Activated CD4-positive, alpha-beta memory T cell treated with anti-CD3 and anti-CD28 coated beads, Interleukin-2, amount 10 ng/mL, durations not matched to agents 7 days and 5 days (primary cell): ENCODE measurements around the gene PCOLCE2. TPM values are rescaled to one million over a fixed set of nuclear protein-coding genes. Genes with fewer than 3 reads are reported as not detected.

Experiments used
- CTCF ChIA-PET: fragments of 350-600 bp; sonication (Branson Sonifier 250); formaldehyde crosslinking; loops from one replicate; lab custom pipeline; 2021; ENCODE audit warnings: antibody characterized with exemption, inconsistent platforms; lab: Charles Lee
- POLR2A ChIA-PET: fragments of 350-600 bp; sonication (Branson Sonifier 250); formaldehyde crosslinking; loops from one replicate; lab custom pipeline; 2021; ENCODE audit warnings: antibody characterized with exemption; lab: Charles Lee
- DNase-seq: peaks from one replicate; pipeline ENCODE4 v3.0.0-alpha.2; 2020
- H3K27ac Mint-ChIP-seq: one replicate; pipeline ENCODE4 v1.8.0; 2021; ENCODE audit warnings: mild to moderate bottlenecking, mixed read lengths
- H3K27me3 Mint-ChIP-seq: one replicate; pipeline ENCODE4 v1.8.0; 2021; ENCODE audit warnings: mixed read lengths
- H3K36me3 Mint-ChIP-seq: one replicate; pipeline ENCODE4 v1.8.0; 2021; ENCODE audit warnings: low read depth, mixed read lengths
- H3K4me1 Mint-ChIP-seq: one replicate; pipeline ENCODE4 v1.8.0; 2021; ENCODE audit warnings: mixed read lengths
- H3K4me3 Mint-ChIP-seq: one replicate; pipeline ENCODE4 v1.8.0; 2021; ENCODE audit warnings: mild to moderate bottlenecking, mixed read lengths
- H3K9me3 Mint-ChIP-seq: one replicate; pipeline ENCODE4 v1.8.0; 2021; ENCODE audit warnings: mixed read lengths
- total RNA-seq, 2 experiments: library from RNA; stranded (reverse); gene quantifications; one replicate each; pipeline ENCODE4 v1.2.3, GENCODE V29; 2021

PCOLCE2 gene, protein sequence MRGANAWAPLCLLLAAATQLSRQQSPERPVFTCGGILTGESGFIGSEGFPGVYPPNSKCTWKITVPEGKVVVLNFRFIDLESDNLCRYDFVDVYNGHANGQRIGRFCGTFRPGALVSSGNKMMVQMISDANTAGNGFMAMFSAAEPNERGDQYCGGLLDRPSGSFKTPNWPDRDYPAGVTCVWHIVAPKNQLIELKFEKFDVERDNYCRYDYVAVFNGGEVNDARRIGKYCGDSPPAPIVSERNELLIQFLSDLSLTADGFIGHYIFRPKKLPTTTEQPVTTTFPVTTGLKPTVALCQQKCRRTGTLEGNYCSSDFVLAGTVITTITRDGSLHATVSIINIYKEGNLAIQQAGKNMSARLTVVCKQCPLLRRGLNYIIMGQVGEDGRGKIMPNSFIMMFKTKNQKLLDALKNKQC
- under 1 TPM in 1 of 2 experiments, not detected in 1; 0.38 TPM for total RNA-seq

DNA sequence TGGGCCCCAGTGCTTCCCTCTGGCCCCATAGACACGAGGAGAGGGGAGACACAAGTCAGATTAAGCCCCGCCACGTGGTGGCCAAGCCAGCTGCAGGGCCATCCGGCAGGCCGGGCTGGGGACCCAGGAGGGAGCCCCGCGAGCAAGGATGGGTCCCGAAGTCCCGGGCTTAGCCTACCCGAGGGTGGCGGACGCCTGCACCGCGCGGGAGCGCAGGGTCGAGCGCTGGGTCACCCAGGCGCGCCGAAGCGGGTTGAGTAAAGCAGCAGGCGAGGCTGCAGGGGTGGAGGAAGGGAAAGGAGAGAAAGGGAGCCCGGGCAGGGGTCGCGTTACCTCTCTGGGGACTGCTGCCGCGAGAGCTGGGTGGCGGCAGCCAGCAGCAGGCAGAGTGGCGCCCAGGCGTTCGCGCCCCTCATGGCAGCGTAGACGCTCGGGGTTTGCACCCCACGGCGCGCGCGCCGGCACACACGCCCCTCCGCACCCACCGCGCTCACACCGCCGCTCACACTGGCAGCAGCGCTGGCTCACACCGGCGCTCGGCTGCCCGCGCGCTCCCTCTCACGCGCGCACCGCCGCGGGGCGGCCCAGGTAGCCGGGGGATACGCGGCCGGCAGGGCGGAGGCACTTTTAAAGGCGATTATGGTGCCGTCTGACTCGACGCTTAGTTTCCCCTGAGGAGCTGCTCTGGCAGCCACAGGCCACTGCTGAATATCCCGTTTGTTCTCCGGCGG lies at the start of gene PCOLCE2:
TSS of gene PCOLCE2 (minus strand) at position 603 of the 731 bp plus-strand sequence. CDS start at position 416, 187 bp downstream.
- peaks cover 65% of the 10 kb centered on the region for H3K27me3 Mint-ChIP-seq

DNA sequence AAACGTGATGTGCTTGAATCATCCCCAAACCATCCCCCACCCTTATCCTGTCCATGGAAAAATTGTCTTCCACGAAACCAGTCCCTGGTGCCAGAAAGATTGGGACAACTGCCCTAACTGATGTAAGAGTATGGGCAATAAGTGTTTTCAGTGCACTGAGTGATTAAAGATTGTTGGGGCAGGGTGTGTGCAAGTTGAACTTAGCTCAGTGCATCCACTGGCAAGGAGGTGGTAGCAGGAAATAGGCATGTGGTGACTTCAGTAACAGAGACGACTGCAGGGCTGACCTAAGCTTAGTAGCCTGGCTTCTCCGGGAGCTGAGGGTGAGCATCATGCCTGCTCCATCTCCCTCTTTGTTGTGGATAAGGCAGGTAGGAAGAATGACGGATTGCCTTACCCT lies 47.1 kb upstream of the PCOLCE2 start:
- Mint-ChIP-seq H3K27me3 (peaks cover 1% of the 10 kb centered on the region), H3K36me3 (no peaks in the 10 kb centered on the region), H3K4me3 (no peak overlapping the region), H3K27ac (no peak overlapping the region), H3K9me3 (no peaks in the 10 kb centered on the region), H3K4me1 (peaks cover 1% of the 10 kb centered on the region)
- POLR2A ChIA-PET: no interaction called here
- CTCF ChIA-PET: interaction anchor here (0.6 kb wide), 1 partner anchor 32 kb away, joined by 4 read pairs; no protein-coding TSS in a partner anchor
- DNase-seq: no peak

More for the DNA sequence above, at the start of gene PCOLCE2:
- no peak for DNase-seq
- Mint-ChIP-seq H3K4me1 (peaks cover 10% of the 10 kb centered on the region), H3K27ac (no peak within 1 kb of the TSS), H3K9me3 (no peaks in the 10 kb centered on the region), H3K4me3 (peak within 1 kb of the TSS; percentile 24), H3K36me3 (no peaks in the 10 kb centered on the region)
- CTCF ChIA-PET: no interaction called here
- POLR2A ChIA-PET: no interaction called here

DNA sequence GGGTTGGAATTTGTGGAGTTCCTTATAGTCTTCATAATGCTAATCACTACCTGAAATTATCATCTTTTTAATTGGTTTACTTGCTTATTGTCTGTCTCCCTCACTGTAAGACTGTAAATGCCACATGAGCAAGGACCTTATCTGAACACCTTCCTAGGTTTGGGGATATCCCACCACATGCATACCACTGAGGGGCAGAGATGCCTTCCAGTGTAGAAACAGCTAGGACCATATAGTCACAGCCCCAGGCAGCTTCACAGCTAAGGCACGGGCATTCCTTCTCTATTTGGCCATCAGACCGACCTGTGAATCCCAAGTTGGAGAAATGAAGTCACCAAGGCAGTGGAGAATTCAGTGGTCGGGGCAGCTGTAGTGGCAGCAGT lies 46.0 kb upstream of the PCOLCE2 start:
- Mint-ChIP-seq H3K9me3 (no peaks in the 10 kb centered on the region), H3K27me3 (peaks cover 1% of the 10 kb centered on the region), H3K4me1 (no peaks in the 10 kb centered on the region), H3K4me3 (no peak overlapping the region), H3K27ac (no peak overlapping the region), H3K36me3 (no peaks in the 10 kb centered on the region)
- DNase-seq: no peak
- POLR2A ChIA-PET: no interaction called here
- CTCF ChIA-PET: no interaction called here

DNA sequence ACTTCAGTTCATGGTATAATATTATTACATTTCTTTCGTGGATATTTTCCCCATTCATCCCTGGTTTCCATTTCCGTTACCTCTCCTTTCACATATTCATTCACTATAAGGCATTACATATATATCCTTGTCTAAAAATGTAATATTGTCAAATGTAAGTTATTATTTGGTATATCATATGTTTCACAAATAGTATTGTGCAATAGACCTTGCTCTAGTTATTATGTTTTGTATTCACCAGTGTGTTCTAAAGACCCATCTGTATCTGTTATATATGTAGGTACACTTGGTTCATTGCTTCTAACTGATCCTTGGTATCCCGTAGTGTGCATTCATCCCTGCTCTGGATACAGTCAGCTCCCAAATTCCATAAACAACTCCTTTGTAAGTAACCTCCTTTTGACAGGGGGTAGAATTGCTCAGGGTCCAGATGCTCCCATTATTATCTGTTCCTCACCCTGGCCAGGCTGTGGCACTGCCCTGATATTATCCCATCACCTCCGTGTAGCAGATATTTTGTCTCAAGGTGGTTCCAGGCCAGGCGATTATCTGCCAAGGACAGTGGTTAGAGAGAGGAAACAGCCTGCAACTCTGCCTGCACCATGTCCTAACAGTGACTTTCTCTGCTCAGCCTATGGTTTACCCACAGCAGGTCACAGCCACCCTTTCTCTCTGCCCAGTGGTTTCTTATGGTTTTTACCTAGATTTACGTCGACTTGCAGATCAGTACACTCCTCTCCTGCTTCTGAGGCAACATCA lies 45.4 kb upstream of the PCOLCE2 start:
- ChIA-PET CTCF (interaction anchor here (1.4 kb wide), 1 partner anchor 105 kb away, joined by 3 read pairs; no protein-coding TSS in a partner anchor), POLR2A (no interaction called here)
- H3K36me3 Mint-ChIP-seq: no peaks in the 10 kb centered on the region
- H3K4me1 Mint-ChIP-seq: no peaks in the 10 kb centered on the region
- peaks cover 1% of the 10 kb centered on the region for H3K27me3 Mint-ChIP-seq
- H3K9me3 Mint-ChIP-seq: no peaks in the 10 kb centered on the region
- DNase-seq: no peak
- no peak overlapping the region for H3K27ac Mint-ChIP-seq
- H3K4me3 Mint-ChIP-seq: no peak overlapping the region

DNA sequence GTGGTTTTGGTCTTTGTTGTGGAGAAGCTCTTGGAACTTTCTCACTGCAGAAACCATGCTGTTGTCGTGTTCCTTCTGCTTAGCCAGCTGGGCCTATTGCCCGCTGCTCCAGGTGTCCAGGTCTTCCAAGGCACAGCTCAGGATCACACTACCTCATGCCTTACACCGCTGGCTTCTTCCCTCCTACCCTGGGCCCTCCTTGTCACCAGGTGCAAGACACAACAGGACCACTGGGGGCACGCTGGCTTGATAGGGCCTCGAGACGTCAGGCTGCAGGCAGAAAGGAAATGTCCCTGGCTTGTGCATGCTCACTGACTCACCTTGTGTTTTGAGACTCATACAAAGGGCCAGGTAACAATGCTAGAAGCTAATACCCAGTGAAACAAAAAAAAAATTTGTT lies 42.3 kb upstream of the PCOLCE2 start:
- no peak for DNase-seq
- CTCF ChIA-PET: interaction anchor here (0.8 to 2.0 kb wide), 9 partner anchors 10 to 103 kb away, joined by 3 to 8 read pairs (median 4); no protein-coding TSS in a partner anchor
- Mint-ChIP-seq H3K4me1 (no peaks in the 10 kb centered on the region), H3K4me3 (no peak overlapping the region), H3K36me3 (no peaks in the 10 kb centered on the region), H3K27ac (no peak overlapping the region), H3K27me3 (peaks cover 16% of the 10 kb centered on the region), H3K9me3 (no peaks in the 10 kb centered on the region)
- POLR2A ChIA-PET: interaction anchor here (1.2 kb wide), 2 partner anchors 14 to 207 kb away, joined by 3 read pairs; partner anchors contain the start of gene TRPC1

DNA sequence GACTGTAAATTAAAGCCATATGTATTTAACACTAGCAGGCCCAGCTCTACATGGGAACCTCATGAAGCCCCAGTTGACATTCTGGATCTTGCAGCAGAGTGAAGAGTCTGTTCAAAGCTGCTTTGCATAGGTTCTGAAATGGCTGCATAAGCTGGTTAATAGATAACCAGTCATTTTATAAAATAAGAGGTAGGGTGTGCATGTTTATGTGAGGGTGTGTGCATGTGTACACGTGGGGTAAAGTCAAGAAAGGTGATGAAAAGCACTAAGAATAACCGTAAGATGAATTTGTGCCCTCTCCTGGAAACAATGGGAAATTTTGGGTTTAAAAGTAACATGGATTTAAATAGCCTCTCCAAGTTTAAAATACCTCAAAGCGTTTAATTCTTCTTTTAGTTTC lies 41.6 kb upstream of the PCOLCE2 start:
- H3K4me1 Mint-ChIP-seq: no peaks in the 10 kb centered on the region
- ChIA-PET CTCF (interaction anchor here (0.8 to 1.5 kb wide), 6 partner anchors 11 to 101 kb away, joined by 3 to 8 read pairs (median 4); no protein-coding TSS in a partner anchor), POLR2A (interaction anchor here (1.2 kb wide), 1 partner anchor 207 kb away, joined by 3 read pairs; the partner anchor contains the start of gene TRPC1)
- H3K9me3 Mint-ChIP-seq: no peaks in the 10 kb centered on the region
- no peak for DNase-seq
- H3K36me3 Mint-ChIP-seq: no peaks in the 10 kb centered on the region
- H3K4me3 Mint-ChIP-seq: no peak overlapping the region
- no peak overlapping the region for H3K27ac Mint-ChIP-seq
- H3K27me3 Mint-ChIP-seq: peaks cover 20% of the 10 kb centered on the region

DNA sequence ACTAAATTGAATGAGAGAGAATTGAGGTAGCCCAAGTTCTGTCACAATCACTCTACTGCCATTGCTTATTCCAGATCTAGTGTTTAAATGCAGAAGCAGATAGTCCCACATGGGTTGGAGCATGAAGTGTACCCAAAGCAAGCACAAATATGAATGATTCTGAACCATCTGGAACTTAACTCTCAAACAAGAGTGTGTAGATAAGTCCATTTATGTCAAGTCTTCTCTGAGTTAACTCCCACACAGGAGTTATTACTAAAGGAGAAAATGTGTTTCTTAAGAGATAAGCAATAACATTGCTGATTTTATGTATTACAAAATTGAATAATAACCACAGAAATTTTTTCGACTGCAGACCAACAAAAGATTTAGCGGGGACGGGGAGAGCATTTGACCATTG lies 41.0 kb upstream of the PCOLCE2 start:
- POLR2A ChIA-PET: no interaction called here
- DNase-seq: no peak
- H3K27ac Mint-ChIP-seq: no peak overlapping the region
- no peak overlapping the region for H3K4me3 Mint-ChIP-seq
- H3K27me3 Mint-ChIP-seq: peaks cover 25% of the 10 kb centered on the region
- no peaks in the 10 kb centered on the region for H3K9me3 Mint-ChIP-seq
- H3K36me3 Mint-ChIP-seq: no peaks in the 10 kb centered on the region
- no peaks in the 10 kb centered on the region for H3K4me1 Mint-ChIP-seq
- CTCF ChIA-PET: interaction anchor here (1.0 to 1.2 kb wide), 2 partner anchors 12 to 101 kb away, joined by 3 to 4 read pairs; no protein-coding TSS in a partner anchor

DNA sequence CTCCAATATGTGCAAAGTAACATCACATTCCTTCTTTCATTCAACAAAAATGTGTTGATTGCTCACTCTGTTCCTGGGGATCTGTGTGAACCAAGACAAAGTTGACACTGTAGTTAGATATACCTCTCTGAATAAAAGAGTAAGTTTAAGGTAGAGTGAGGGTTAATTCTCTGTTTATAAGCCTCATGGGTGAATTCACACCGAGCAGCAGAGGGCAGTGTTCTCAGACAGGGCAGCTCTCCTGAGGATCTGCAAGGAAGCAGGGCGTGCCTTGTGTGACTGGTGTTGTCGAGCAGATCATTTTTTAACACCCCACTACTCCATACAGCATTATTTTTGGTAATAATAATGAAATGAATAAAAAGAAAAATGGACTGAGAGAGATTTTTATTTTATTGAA lies 40.2 kb upstream of the PCOLCE2 start:
- no peak overlapping the region for H3K27ac Mint-ChIP-seq
- no peaks in the 10 kb centered on the region for H3K4me1 Mint-ChIP-seq
- no peak overlapping the region for H3K4me3 Mint-ChIP-seq
- H3K36me3 Mint-ChIP-seq: no peaks in the 10 kb centered on the region
- DNase-seq: peak; percentile 57
- ChIA-PET CTCF (interaction anchor here (0.7 to 1.2 kb wide), 2 partner anchors 100 kb away, joined by 3 to 4 read pairs; no protein-coding TSS in a partner anchor), POLR2A (no interaction called here)
- H3K27me3 Mint-ChIP-seq: peaks cover 31% of the 10 kb centered on the region
- H3K9me3 Mint-ChIP-seq: no peaks in the 10 kb centered on the region

DNA sequence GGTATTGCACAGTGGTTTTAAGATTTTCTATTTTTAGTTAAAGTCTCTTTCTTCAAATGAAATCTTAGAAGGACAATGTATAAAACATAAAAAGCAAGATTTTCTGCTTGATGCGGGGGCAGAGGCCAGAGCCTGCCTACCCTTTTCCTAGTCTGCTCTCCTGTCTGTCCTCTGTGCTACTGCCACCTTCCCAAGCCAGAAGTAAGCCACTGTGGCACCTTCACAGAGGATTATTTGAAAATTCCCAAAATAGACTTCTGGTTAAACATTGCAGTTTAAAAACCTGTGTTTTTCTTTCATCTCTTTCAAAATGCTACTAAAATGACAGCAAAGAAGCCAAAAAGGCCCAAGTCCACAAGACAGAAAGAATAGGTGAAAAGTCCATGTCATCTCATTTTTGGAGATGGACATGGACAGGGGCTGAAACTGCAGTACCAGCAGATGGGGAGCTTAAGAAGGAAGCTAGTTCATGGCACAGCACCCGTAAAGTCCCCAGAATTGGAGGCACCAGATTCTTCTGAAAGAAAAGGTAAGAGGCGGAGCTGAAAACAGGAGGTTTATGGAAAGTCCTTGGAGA lies 37.6 kb upstream of the PCOLCE2 start:
- Mint-ChIP-seq H3K27me3 (peaks cover 37% of the 10 kb centered on the region), H3K9me3 (no peaks in the 10 kb centered on the region), H3K36me3 (no peaks in the 10 kb centered on the region), H3K27ac (no peak overlapping the region), H3K4me1 (no peaks in the 10 kb centered on the region), H3K4me3 (no peak overlapping the region)
- POLR2A ChIA-PET: no interaction called here
- CTCF ChIA-PET: interaction anchor here (1.4 kb wide), 1 partner anchor 66 kb away, joined by 3 read pairs; no protein-coding TSS in a partner anchor
- DNase-seq: no peak

DNA sequence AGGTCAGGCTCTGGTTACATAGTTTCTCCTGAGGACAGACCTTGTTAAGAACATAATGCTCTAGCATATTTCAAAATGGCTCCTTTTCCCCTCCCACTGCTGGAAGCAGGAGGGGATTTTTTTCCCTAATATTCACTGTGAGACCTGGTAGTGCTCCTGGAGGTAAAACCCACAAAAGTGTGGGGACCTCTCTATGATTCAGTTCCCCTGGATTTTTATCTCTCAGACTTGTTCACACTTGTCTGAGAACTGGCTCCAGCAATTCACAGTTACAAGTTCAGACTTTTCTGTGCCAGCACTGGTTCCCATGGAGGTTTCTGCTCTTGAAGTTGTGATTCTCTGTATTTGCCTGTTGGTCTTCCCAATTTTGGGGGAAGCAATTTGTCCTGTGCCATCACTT lies 36.3 kb upstream of the PCOLCE2 start:
- Mint-ChIP-seq H3K36me3 (no peaks in the 10 kb centered on the region), H3K4me3 (no peak overlapping the region), H3K27ac (no peak overlapping the region), H3K4me1 (no peaks in the 10 kb centered on the region), H3K9me3 (no peaks in the 10 kb centered on the region), H3K27me3 (peaks cover 40% of the 10 kb centered on the region)
- CTCF ChIA-PET: interaction anchor here (1.4 kb wide), 1 partner anchor 68 kb away, joined by 3 read pairs; no protein-coding TSS in a partner anchor
- DNase-seq: no peak
- POLR2A ChIA-PET: no interaction called here

DNA sequence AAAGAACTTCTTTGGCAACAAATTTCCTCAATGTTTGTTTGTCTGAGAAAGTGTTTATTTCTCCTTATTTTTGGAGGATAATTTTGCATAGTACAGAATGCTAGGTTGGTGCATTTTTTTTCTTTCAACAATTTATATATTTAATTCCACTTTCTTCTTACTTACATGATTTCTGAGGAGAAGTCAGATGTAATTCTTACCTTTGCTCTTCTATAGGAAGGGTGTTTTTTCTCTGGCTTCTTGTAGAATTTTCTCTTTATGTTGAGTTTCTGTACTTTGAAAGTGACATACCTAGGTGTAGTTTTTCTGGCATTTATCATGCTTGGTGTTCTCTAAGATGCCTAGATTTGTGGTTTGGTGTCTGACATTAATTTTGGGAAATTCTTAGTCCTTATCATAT lies 34.8 kb upstream of the PCOLCE2 start:
- ChIA-PET CTCF (no interaction called here), POLR2A (no interaction called here)
- no peak for DNase-seq
- H3K4me1 Mint-ChIP-seq: no peaks in the 10 kb centered on the region
- H3K36me3 Mint-ChIP-seq: no peaks in the 10 kb centered on the region
- no peak overlapping the region for H3K4me3 Mint-ChIP-seq
- H3K27ac Mint-ChIP-seq: no peak overlapping the region
- H3K9me3 Mint-ChIP-seq: no peaks in the 10 kb centered on the region
- peaks cover 44% of the 10 kb centered on the region for H3K27me3 Mint-ChIP-seq

DNA sequence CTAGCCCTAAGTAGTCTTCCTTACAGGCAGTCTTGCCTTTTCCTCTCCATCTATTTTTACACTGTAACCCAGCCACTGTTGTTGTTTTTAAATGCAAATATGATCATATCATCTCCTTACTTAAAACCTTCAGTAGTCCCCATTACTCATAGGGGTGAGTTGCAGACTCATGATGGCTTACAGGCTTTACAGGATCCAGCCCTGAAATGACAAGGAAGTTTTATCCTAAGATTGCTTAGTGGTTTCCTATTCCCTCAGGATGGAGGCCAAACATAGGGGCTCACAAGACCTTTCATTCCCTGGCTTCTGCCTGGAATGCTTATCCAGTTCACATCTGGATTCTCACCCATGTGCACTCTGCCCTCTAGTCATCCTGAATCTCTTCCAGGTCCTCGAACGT lies 27.7 kb upstream of the PCOLCE2 start:
- POLR2A ChIA-PET: no interaction called here
- H3K36me3 Mint-ChIP-seq: no peaks in the 10 kb centered on the region
- no peaks in the 10 kb centered on the region for H3K9me3 Mint-ChIP-seq
- H3K27ac Mint-ChIP-seq: no peak overlapping the region
- no peak for DNase-seq
- H3K27me3 Mint-ChIP-seq: peaks cover 34% of the 10 kb centered on the region
- H3K4me3 Mint-ChIP-seq: no peak overlapping the region
- CTCF ChIA-PET: no interaction called here
- peaks cover 5% of the 10 kb centered on the region for H3K4me1 Mint-ChIP-seq
